A673 (cell line): ENCODE measurements around the gene HNRNPA0. TPM values are rescaled to one million over a fixed set of nuclear protein-coding genes. Genes with fewer than 3 reads are reported as not detected.

Experiments
- BruUV-seq: library from RNA; stranded (reverse); fragments of 400-500 nt; replicated peaks from 2 replicates; lab custom pipeline; 2021; lab: Mats Ljungman, UMichigan
- CTCF ChIA-PET: fragments of 300-600 bp; sonication (Branson Sonifier 250); formaldehyde crosslinking; loops from one replicate; lab custom pipeline; 2022; ENCODE audit warnings: antibody characterized with exemption; lab: Charles Lee
- POLR2A ChIA-PET: fragments of 300-600 bp; sonication (Branson Sonifier 250); formaldehyde crosslinking; loops from one replicate; lab custom pipeline; 2022; ENCODE audit warnings: antibody characterized with exemption; ENCODE audit not compliant: low non-redundant PET; lab: Charles Lee
- DNase-seq: peaks from one replicate; pipeline ENCODE4 v3.0.0-alpha.2; 2015; ENCODE audit warnings: low spot score
- H3K27ac ChIP-seq: fragments of 200-600 bp; sonication (generic); 2 replicates; pipeline ENCODE4 v1.5.1; 2016; ENCODE audit warnings: mixed run types, low read depth, mild to moderate bottlenecking, mixed read lengths, antibody characterized with exemption, low read length; ENCODE audit not compliant: poor library complexity, severe bottlenecking
- H3K27me3 ChIP-seq: fragments of 200-600 bp; sonication (generic); replicated peaks from 2 replicates; pipeline ENCODE4 v1.6.1; 2017; ENCODE audit warnings: mixed run types, low read depth, mild to moderate bottlenecking, mixed read lengths, antibody characterized with exemption, low read length; ENCODE audit not compliant: insufficient read depth, poor library complexity
- H3K36me3 ChIP-seq: fragments of 200-600 bp; sonication (generic); 2 replicates; pipeline ENCODE4 v1.6.1; 2016; ENCODE audit warnings: mixed run types, mild to moderate bottlenecking, mixed read lengths, antibody characterized with exemption, low read length; ENCODE audit not compliant: insufficient read depth, poor library complexity, severe bottlenecking
- H3K4me1 ChIP-seq: fragments of 200-600 bp; sonication (generic); 2 replicates; pipeline ENCODE4 v1.6.1; 2017; ENCODE audit warnings: mixed run types, mild to moderate bottlenecking, mixed read lengths, antibody characterized with exemption, low read length; ENCODE audit not compliant: insufficient read depth, poor library complexity, severe bottlenecking
- H3K4me3 ChIP-seq: fragments of 200-600 bp; sonication (generic); 2 replicates; pipeline ENCODE4 v1.5.1; 2016; ENCODE audit warnings: low read depth, mixed run types, mild to moderate bottlenecking, mixed read lengths, low read length; ENCODE audit not compliant: poor library complexity, severe bottlenecking
- H3K9me3 ChIP-seq: fragments of 200-600 bp; sonication (generic); 2 replicates; pipeline ENCODE4 v1.6.1; 2016; ENCODE audit warnings: mixed run types, low read depth, mild to moderate bottlenecking, mixed read lengths, antibody characterized with exemption, low read length; ENCODE audit not compliant: poor library complexity, severe bottlenecking
- EZH2 ChIP-seq: fragments of 200-600 bp; sonication (generic); IDR thresholded peaks from 2 replicates; pipeline ENCODE4 v1.6.1; 2017; ENCODE audit warnings: borderline replicate concordance, low read depth, mild to moderate bottlenecking, mixed read lengths, antibody characterized with exemption, low read length; ENCODE audit not compliant: poor library complexity, severe bottlenecking
- intact Hi-C: fragments of 100-400 bp; cut with micrococcal nuclease; formaldehyde crosslinking; loops from one replicate; pipeline ENCODE4 v1.10.0; 2022; ENCODE audit not compliant: unreplicated experiment
- total RNA-seq: library from RNA; stranded (reverse); gene quantifications from 2 replicates; pipeline ENCODE4 v1.2.3, GENCODE V29; 2021
- TF ChIP-seq, protein P1 (sequence below): fragments of 300-800, 200-600 bp; sonication (generic); conservative IDR thresholded peaks from 2 replicates; pipeline ENCODE4 v1.5.1; 2017; ENCODE audit warnings: low read depth, mild to moderate bottlenecking, antibody characterized with exemption, low read length, moderate library complexity, mixed read lengths

HNRNPA0 gene
- total RNA-seq, 1 experiment from 2014 or later, result 56.2 TPM

DNA sequence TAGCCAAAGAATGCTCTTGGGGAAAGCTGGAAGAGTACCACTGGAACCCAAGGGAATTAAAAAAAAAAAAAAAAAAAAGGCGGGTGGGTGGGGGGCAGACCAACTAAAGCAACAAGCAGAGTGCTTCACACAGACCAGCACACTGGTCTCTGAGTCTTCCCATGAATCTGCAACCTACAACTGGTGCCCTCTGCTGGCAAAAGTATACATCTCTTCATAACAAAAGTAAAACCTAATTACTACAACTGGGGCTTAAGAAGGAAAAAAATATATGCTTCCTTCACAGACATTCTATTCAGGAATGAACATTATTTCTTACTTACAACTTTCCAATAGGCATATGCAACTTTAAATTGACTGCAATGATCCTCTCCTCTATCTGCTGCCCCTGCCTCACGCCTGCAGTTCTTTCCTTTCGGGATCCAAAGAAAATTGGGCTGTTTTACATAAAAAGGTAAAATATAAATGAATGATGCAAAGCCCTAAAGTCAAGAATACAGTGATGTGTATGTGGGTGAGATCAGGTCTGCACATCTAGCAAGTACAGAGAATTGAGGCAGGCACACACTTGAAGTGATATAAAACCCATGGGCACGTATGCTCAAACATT lies 11.0 kb downstream of the HNRNPA0 start:
- H3K27me3 ChIP-seq, result no peaks in the 10 kb centered on the region
- POLR2A ChIA-PET, result interaction anchor here (0.5 kb wide), 1 partner anchor 390 kb away, joined by 15 read pairs; no protein-coding TSS in a partner anchor
- BruUV-seq, result no TSS peak
- H3K27ac ChIP-seq, result no peak overlapping the region
- H3K4me3 ChIP-seq, result no peak overlapping the region
- DNase-seq, result peak; percentile 87
- H3K36me3 ChIP-seq, result no peaks in the 10 kb centered on the region
- CTCF ChIA-PET, result interaction anchor here (0.6 to 1.9 kb wide), 10 partner anchors 8 to 668 kb away, joined by 3 to 17 read pairs (median 9); no protein-coding TSS in a partner anchor
- intact Hi-C loops, result loop anchor here (1.0 kb wide), 2 partner anchors 83 to 114 kb away; no protein-coding TSS in a partner anchor
- TF ChIP-seq EZH2, result no peak
- TF ChIP-seq, protein P1, sequence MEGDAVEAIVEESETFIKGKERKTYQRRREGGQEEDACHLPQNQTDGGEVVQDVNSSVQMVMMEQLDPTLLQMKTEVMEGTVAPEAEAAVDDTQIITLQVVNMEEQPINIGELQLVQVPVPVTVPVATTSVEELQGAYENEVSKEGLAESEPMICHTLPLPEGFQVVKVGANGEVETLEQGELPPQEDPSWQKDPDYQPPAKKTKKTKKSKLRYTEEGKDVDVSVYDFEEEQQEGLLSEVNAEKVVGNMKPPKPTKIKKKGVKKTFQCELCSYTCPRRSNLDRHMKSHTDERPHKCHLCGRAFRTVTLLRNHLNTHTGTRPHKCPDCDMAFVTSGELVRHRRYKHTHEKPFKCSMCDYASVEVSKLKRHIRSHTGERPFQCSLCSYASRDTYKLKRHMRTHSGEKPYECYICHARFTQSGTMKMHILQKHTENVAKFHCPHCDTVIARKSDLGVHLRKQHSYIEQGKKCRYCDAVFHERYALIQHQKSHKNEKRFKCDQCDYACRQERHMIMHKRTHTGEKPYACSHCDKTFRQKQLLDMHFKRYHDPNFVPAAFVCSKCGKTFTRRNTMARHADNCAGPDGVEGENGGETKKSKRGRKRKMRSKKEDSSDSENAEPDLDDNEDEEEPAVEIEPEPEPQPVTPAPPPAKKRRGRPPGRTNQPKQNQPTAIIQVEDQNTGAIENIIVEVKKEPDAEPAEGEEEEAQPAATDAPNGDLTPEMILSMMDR, result peak; percentile 70
- H3K4me1 ChIP-seq, result no peaks in the 10 kb centered on the region
- H3K9me3 ChIP-seq, result peaks cover under 1% of the 10 kb centered on the region

DNA sequence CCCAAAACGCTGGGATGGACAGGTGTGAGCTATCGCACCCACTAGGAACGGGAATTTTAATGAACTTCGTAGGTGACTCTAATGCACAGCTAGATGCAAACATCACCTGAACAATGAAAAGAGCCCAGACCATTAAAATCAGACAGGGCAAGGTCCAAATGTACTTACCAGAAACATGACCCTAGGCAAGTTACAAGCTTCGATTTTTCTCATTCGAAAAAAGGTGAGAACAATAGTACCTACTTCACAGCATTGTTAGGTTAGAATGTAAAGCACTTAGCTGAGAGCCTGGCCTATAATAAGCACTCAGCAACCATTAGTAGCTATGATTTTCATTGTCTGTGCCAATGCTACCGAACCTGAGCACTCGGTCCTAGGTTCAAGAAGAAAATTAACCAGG lies 12.4 kb downstream of the HNRNPA0 start:
- H3K36me3 ChIP-seq, result no peaks in the 10 kb centered on the region
- DNase-seq, result no peak
- H3K9me3 ChIP-seq, result peaks cover 3% of the 10 kb centered on the region
- no peak overlapping the region for H3K27ac ChIP-seq
- no peak overlapping the region for H3K4me3 ChIP-seq
- H3K4me1 ChIP-seq, result no peaks in the 10 kb centered on the region
- TF ChIP-seq, protein P1, result no peak
- no peak for TF ChIP-seq EZH2
- POLR2A ChIA-PET, result interaction anchor here (0.5 to 0.6 kb wide), 2 partner anchors 10 to 68 kb away, joined by 3 to 6 read pairs; no protein-coding TSS in a partner anchor
- intact Hi-C loops, result no loop called here
- no TSS peak for BruUV-seq
- CTCF ChIA-PET, result interaction anchor here (1.4 to 1.9 kb wide), 2 partner anchors 75 to 81 kb away, joined by 3 to 15 read pairs; no protein-coding TSS in a partner anchor
- H3K27me3 ChIP-seq, result no peaks in the 10 kb centered on the region

DNA sequence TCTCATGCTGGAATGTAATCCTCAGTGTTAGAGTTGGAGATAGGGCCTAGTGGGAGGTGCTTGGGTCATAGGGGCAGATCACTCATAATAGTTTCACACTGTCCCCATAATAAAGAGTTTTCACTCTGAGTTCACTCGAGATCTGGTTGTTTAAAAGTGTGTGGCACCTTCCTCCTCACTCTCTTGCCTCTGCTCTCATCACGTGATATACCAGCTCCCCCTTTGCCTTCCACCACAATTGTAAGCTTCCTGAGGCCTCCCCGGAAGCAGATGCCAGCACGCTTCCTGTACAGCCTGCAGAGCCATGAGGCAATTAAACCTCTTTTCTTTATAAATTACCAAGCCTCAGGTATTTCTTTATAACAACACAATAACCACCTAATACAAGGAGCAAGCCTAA lies 14.4 kb downstream of the HNRNPA0 start:
- Histone ChIP-seq H3K4me1 (no peaks in the 10 kb centered on the region), H3K36me3 (no peaks in the 10 kb centered on the region), H3K27ac (no peak overlapping the region), H3K9me3 (peaks cover 3% of the 10 kb centered on the region), H3K27me3 (no peaks in the 10 kb centered on the region), H3K4me3 (no peak overlapping the region)
- no TSS peak for BruUV-seq
- POLR2A ChIA-PET, result no interaction called here
- TF ChIP-seq EZH2, result no peak
- TF ChIP-seq, protein P1, result no peak
- DNase-seq, result no peak
- CTCF ChIA-PET, result interaction anchor here (0.6 to 1.8 kb wide), 2 partner anchors 80 to 439 kb away, joined by 3 to 8 read pairs; partner anchors contain the start of gene KIF20A
- intact Hi-C loops, result no loop called here
